GM21528 (cell line): Measurements from ENCODE around the gene ACOX1.

ENCODE experiments used
- ATAC-seq: cut with Tn5 transposase; IDR thresholded peaks from one replicate; pipeline ENCODE4 v1.9.1; 2021; ENCODE audit warnings: mild to moderate bottlenecking, moderate library complexity; ENCODE audit not compliant: unreplicated experiment, low FRiP score

Gene ACOX1

GRCh38 chr17:75895370-75896155 lies 83.4 kb downstream of the ACOX1 start:
- ATAC-seq: no peak

GRCh38 chr17:75894049-75894733 lies 84.8 kb downstream of the ACOX1 start:
- no peak for ATAC-seq

- ATAC-seq: no peak
Observed at GRCh38 chr17:75893305-75894048, 85.5 kb downstream of the ACOX1 start.

GRCh38 chr17:75892556-75893224 lies 86.3 kb downstream of the ACOX1 start:
- ATAC-seq: no peak

GRCh38 chr17:75891605-75892555 lies 87.1 kb downstream of the ACOX1 start:
- no peak for ATAC-seq
